ENCODE data around the gene OBP2A. TPM values are rescaled to one million over a fixed set of nuclear protein-coding genes. Genes with fewer than 3 reads are reported as not detected.

OBP2A gene
- total RNA-seq, 1 donor from 2014 or later = not detected

GRCh38 chr9:135580664-135581380 lies 34.9 kb downstream of the OBP2A start:
- H3K9me3 ChIP-seq (ENCODE audit: insufficient read depth, low read depth, low read length) = peaks cover 6% of the 10 kb centered on the region
- TF ChIP-seq EZH2 (IDR thresholded peaks at IDR 0.05; ENCODE audit: insufficient read depth, low read length) = no peak
- no peak for TF ChIP-seq CTCF (IDR thresholded peaks at IDR 0.05; ENCODE audit: insufficient read depth, low read depth, low read length)
- DNase-seq (ENCODE audit: low read depth) = no peak
- H2AFZ ChIP-seq (ENCODE audit: low read depth, low read length) = no peak overlapping the region
- H3K36me3 ChIP-seq (ENCODE audit: insufficient read depth, low read length) = no peaks in the 10 kb centered on the region
- no peaks in the 10 kb centered on the region for H4K20me1 ChIP-seq (ENCODE audit: insufficient read depth, low read length)
- no peak overlapping the region for H3K9ac ChIP-seq (ENCODE audit: low read length)
- no peaks in the 10 kb centered on the region for H3K36me3 Mint-ChIP-seq (ENCODE audit: low read depth, unreplicated experiment)
- H3K79me2 ChIP-seq (ENCODE audit: insufficient read depth, low read length) = no peaks in the 10 kb centered on the region
- H3K27me3 Mint-ChIP-seq (ENCODE audit: low read depth, unreplicated experiment) = peaks cover 35% of the 10 kb centered on the region
- H3K4me1 ChIP-seq (ENCODE audit: insufficient read depth, low read length) = no peaks in the 10 kb centered on the region
- no peak overlapping the region for H3K27ac Mint-ChIP-seq (ENCODE audit: unreplicated experiment)
- no peak overlapping the region for H3K4me3 ChIP-seq (ENCODE audit: insufficient read depth, low read depth, low read length)
- H3K27me3 ChIP-seq (ENCODE audit: insufficient read depth, low read length) = no peaks in the 10 kb centered on the region
- H3K4me1 Mint-ChIP-seq (ENCODE audit: low read depth, unreplicated experiment) = no peaks in the 10 kb centered on the region
- H3K9me3 Mint-ChIP-seq (ENCODE audit: unreplicated experiment) = peaks cover 9% of the 10 kb centered on the region
- no peak overlapping the region for H3K4me3 Mint-ChIP-seq (ENCODE audit: unreplicated experiment)
- H3K4me2 ChIP-seq (ENCODE audit: low read length) = no peak overlapping the region
- no peak for FAIRE-seq
- no peak overlapping the region for H3K27ac ChIP-seq (ENCODE audit: low read depth, low read length)

GRCh38 chr9:135581636-135582426 lies 35.9 kb downstream of the OBP2A start:
- Histone ChIP-seq H3K27ac (ENCODE audit: low read depth, low read length) (no peak overlapping the region), H3K9me3 (ENCODE audit: insufficient read depth, low read depth, low read length) (peaks cover 3% of the 10 kb centered on the region), H3K4me1 (ENCODE audit: insufficient read depth, low read length) (no peaks in the 10 kb centered on the region), H3K9ac (ENCODE audit: low read length) (no peak overlapping the region), H3K4me3 (ENCODE audit: insufficient read depth, low read depth, low read length) (no peak overlapping the region), H2AFZ (ENCODE audit: low read depth, low read length) (no peak overlapping the region), H3K79me2 (ENCODE audit: insufficient read depth, low read length) (no peaks in the 10 kb centered on the region), H3K27me3 (ENCODE audit: insufficient read depth, low read length) (no peaks in the 10 kb centered on the region), H3K36me3 (ENCODE audit: insufficient read depth, low read length) (no peaks in the 10 kb centered on the region), H3K4me2 (ENCODE audit: low read length) (no peak overlapping the region), H4K20me1 (ENCODE audit: insufficient read depth, low read length) (no peaks in the 10 kb centered on the region)
- no peaks in the 10 kb centered on the region for H3K36me3 Mint-ChIP-seq (ENCODE audit: low read depth, unreplicated experiment)
- DNase-seq (ENCODE audit: low read depth) = no peak
- no peak overlapping the region for H3K27ac Mint-ChIP-seq (ENCODE audit: unreplicated experiment)
- no peak for TF ChIP-seq CTCF (IDR thresholded peaks at IDR 0.05; ENCODE audit: insufficient read depth, low read depth, low read length)
- TF ChIP-seq EZH2 (IDR thresholded peaks at IDR 0.05; ENCODE audit: insufficient read depth, low read length) = no peak
- H3K9me3 Mint-ChIP-seq (ENCODE audit: unreplicated experiment) = peaks cover 9% of the 10 kb centered on the region
- no peak for FAIRE-seq
- no peak overlapping the region for H3K4me3 Mint-ChIP-seq (ENCODE audit: unreplicated experiment)
- H3K4me1 Mint-ChIP-seq (ENCODE audit: low read depth, unreplicated experiment) = no peaks in the 10 kb centered on the region
- peaks cover 31% of the 10 kb centered on the region for H3K27me3 Mint-ChIP-seq (ENCODE audit: low read depth, unreplicated experiment)
